Anterior cingulate cortex (tissue), 58 donors: ENCODE data around the gene EEF1A2.
"Not testable (repeated sequence)": the region's sequence is repeated elsewhere in the genome, so short reads cannot be mapped to it uniquely, and the experiment has no call there.

ENCODE experiments used
- DNase-seq, 58 donors: peaks; one replicate each; lab custom pipeline; 2025; lab: John Stamatoyannopoulos, UW

The EEF1A2 gene

DNA sequence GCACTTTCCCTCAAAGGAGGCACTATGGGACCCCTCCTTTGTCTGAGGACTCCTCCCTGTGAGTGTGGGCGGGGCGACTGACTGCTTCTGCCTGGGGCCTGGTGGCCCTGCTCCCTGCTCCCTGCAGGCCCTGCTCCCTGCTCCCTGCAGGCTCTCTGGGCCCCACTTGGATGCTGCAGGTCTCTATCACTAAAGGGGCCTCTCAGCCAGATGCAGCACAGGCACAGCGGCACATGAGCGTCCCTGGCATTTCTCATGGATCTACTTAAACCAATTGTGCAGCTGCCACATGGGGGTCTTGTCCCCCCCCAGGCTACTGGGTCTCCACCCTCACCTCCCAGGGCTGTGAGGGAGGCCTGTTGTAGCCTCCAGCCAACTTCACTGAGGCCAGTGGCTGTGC is 7.8 kb downstream of the EEF1A2 start:
- DNase-seq: no peak

DNA sequence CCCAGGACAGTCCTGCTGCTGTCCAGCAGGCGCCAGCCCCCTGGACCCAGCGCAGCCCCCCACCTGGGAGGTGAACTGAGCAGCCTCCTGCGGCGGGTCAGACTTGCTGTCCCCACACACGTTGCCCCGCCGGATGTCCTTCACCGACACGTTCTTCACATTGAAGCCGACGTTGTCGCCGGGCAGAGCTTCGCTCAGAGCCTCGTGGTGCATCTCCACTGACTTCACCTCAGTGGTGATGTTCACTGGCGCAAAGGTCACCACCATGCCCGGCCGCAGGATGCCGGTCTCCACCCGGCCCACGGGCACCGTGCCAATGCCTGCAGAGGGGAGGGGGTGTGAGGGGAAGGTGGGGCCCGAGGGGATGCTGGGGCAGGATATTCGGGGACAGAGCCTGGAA is 8.5 kb downstream of the EEF1A2 start:
- no peak for DNase-seq

DNA sequence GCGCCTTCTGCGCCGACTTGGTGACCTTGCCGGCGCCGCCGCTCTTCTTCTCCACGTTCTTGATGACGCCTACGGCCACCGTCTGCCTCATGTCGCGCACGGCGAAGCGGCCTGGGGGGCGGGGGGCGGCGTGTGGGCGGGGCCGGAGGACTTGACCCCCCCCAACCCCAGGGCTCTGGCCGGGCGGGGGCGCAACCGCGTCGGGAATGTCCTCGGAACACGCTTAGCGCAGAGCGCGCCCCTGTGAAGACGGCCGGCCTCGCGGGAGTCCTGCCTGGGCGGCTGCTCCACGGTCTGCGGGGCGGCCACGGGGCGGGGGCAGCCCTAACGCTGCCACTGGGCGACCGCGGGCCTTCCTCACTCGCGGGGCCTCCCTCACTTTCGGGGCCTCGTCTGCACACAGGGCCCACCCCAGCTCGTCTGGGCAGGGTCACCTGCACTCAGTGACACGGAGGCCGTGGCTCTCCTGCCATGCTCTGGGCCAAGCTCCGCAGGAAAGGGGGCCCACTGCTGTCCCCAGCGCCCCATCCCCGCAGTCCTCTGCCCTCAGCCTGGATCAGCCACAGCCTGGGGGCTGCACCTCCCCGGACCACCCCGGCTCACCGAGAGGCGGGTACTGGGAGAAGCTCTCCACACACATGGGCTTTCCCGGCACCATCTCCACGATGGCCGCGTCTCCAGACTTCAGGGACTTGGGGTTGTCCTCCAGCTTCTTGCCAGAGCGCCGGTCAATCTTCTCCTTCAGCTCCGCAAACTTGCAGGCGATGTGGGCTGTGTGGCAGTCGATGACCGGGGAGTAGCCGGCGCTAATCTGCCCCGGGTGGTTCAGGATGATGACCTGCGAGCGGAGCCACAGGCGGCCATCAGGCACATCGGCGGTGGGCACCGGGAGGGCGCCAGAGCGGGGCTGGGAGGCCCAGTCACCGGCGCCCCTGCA is 10.3 kb downstream of the EEF1A2 start:
- no peak for DNase-seq

DNA sequence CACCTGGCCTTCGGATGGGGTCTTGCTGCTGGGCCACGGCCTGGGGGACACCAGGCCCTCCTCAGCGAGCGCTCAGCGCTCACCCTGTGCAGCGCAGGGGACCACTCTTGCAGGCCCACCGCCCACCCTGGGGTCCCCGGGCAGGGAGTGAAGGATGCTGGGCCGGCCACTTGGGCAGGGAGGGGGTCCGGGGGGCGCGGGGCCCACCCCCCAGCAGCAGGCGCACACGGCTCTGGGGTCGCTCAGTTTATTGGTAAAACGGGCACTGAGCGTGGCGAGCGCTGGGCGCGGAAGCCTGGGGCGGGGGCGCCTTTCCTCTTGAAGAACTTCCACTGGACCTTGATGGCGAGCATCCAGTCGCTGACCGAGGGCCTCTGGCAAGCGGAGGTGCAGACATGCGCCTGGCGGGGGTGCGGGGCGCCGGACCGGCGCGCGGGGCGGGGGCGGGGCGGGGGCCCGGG is 11.1 kb downstream of the EEF1A2 start:
- DNase-seq: no peak

DNA sequence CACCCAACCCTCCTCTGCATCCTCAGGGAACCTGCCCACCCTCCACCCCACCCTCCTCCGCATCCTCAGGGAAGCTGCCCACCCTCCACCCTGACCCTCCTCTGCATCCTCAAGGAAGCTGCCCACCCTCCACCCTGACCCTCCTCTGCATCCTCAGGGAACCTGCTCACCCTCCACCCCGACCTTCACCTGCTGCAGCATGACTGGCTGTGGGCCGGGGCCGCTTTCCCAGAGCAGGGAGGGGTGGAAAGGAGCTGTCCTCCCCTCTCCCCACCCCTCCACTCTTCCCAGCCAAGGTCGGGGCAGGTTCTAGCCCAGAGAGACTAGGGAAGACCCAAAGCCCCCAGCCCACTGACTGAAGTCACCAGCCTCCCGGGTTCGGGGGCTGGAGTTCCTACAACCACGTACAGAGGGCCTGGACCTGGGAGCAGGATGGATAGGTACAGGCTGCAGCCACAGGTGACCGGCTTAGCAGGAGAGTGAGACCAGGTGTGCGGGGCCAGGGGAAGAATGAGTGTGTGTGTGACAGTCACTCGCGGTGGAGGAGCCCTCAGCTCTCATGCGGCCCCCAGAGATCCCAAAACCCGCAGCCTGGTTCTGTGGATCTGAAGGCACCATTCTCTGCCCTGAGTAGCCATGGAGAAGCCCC is 11.6 kb downstream of the EEF1A2 start:
- no peak for DNase-seq

DNA sequence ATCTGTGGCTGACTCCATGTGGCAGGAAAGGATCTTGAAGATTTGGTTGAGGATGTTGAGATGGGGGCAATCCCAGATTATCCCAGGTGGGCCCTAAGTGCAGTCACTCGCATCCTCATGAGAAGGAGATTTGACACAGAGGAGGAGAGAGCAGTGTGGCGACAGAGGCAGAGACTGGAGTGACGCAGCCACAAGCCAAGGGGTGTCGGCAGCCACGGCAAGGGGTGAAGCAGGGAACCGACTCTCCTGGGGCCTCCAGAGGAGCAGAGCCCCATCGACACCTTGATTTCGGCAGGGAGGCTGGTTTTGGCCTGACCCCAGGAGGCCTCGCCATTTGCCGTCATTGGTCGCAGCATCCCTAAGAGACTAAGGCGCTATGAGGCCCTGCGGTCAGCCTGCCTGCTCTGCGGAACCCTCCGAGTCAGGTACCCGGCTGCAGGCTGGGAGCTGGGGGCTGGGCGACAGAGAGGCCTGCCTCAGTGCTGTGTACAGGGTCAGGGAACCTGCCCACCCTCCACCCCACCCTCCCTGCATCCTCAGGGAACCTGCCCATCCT is 12.5 kb downstream of the EEF1A2 start:
- no peak for DNase-seq

DNA sequence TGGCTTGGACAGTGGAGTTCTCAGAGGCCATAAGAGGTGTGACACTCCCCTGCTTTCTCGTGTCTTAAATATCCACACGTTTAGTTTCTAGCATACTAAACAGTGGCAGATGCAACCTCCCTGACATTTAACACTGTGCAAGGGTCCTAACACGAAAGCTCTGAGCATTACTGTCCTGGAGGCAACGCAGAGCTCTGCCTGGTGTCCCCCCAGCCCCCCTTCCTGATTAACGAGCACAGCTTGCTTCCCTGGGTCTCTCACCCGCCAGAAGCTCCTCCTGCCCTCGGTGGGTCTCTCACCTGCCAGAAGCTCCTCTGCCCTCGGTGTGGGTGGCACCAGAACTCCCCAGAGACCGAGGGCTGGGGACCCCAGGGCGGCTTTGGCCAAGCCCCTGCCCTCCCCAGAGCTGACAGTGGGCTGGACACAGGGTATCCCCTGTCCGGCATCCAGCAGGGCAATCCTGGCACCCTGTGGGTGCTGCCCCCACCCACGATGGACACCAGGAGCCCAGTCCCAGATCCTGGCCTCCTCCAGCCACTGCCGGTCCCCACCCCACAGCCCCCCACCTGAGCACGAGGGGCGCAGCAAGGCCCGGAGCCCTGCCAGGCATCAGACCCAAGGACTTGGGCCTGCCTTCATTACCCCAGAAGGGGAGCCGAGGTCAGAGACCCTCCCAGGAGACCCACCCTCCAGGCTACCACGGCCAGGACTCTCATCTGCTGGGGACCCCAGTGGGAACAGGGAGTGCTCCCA is 14.1 kb downstream of the EEF1A2 start:
- no peak for DNase-seq

DNA sequence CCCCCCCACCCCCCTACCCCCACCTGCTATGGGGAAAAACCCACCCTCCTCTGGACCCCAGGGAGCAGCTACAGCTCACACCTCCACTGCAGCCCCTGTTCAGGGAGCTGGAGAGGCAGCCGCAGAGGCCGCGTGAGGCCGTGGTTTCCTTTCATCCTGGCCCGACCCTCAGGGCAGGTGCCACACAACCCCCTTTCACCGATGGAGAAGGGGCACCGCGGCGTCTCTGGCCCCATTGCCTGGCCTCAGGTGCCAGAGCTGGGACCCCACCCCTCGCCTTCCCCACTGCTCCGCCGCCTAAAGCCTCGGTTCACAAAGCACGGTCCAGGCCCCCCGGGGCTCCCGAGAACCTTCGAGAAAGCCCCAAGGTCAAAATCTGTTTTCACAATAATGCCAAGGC is 14.6 kb downstream of the EEF1A2 start:
- no peak for DNase-seq

DNA sequence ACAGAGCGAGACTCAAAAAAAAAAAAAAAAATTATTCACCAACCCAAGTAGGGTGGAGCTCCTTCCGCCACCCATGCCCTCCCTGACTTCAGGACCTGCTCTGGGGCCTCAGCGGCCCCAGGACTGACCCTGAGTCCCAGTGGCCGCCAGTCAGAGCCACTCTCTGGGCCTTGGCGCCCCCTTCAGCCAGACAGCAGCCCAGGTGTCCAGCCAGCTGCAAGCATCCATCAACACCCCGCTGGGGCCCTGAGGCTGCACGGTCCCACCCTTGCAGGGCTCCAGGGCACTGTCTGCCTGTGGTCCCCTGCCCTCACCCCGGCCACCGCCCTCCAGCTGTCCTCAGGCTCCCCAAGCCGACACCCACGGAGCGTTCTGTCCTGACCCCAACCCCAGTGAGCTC is 15.0 kb downstream of the EEF1A2 start:
- no peak for DNase-seq

DNA sequence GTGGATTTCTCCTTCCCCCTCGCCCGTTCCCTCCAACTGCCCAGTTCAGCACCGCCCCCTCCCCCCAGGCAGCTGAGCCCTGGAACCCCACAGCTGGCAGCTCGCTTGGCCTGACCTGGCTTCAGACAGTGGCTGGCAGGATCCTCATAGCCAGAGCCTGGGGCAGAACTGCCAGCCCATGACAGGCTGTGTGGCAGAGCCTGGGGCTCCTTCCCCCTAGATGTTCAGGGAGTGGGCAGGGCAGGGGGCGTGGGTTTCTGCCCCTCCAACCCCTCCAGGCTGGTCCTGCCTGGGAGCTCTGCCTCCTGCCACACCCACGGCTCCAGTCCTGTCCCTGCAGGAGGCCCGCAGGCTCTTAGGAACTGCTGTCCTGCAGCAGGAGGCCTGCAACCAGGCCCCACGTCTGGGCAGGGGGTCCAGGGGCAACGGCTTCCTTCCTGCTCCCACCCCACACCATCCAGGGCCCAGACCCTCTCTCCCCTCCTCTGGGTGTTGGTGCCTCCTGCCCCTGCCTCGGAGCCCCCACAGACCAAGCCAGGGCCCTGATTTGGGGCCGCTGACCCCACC is 16.8 kb downstream of the EEF1A2 start:
- DNase-seq: no peak

DNA sequence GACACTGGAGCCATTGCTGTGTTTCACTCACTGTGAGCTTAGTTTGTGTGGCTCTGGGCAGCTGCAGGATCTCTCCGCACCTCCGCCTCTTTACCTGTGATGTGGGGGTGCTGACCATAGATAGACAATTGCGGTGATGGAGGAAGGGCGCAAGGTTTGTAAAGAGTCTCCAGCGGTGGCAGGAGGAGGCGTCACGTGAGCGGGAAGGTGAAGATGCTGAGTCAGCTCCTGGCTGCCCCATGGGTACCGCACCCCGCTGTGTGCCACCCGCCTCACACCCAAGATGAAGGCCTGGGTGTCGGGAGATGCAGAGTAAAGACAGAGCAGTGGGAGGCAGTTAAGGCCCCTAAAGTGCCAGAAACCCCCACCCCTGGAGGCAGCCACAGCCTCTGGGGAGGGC is 17.4 kb downstream of the EEF1A2 start:
- no peak for DNase-seq

DNA sequence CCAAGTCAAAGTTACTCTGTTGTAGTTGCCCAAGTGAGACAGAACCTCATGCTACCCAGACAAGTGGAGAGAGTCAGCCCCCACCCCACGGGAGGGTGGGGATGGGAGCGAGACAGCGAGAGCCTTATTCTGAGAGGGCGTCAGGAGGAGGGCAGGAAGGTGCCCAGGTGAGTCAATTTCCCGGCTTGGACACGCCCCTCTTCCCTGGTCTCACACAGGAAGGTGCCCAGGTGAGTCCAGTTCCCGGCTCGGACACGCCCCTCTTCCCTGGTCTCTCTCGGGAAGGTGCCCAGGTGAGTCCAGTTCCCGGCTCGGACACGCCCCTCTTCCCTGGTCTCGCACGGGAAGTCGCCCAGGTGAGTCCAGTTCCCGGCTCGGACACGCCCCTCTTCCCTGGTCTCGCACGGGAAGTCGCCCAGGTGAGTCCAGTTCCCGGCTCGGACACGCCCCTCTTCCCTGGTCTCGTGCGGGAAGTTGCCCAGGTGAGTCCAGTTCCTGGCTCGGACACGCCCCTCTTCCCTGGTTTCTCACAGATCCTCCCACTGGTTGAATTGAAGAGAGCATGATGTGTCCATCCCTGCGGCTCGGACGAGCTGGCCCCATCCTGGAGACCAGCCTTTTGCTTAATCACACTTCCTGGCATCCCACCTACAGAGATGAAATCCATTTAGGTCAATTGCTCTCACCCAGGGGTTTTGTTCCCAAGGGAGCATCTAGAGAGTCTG is 19.0 kb downstream of the EEF1A2 start:
- not testable (repeated sequence) for DNase-seq

DNA sequence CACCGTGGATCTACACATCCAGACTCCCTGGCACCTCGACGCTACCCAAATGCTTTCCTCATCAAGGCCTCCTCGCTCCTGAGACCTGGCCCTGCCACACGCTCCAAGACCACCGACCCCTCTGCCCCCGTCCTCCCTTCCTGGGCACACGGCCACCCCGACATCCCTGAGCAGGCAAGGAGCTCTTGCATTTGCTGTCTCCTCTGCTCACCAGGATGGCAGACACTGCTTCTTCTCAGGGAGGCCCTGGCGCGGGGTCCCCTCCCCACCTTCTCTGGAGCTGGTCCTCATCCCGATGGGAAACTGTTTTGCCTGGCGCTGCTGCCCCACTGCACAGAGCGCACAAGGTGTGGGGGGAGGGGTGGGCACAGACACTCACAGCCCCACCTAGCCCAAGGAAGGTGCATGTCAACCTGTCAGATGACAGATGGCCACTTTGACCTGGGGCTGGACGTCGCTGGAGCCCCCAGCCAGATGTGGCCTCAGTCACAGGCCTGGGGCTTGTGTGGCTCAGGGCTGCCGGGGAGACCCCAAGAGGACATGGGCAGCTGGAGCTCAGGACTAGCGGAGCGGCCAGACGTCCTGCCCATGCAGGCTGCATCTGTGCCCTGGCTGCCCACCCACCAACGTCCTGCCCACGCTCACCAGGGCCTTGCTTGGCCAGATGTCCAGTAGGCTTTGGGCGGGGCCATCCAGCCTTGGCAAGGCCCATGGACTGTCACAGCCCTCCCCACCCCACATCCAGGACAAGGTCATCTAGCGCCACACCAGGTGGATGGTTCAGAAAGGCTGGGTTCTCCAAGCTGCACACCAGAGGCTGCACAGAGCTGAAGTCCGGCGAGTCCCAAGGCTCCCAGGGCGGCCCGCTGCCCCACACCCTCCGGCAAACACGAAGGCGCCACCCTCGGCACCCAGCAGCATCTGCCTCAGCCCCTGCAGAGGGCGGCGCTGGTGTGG is 20.3 kb downstream of the EEF1A2 start:
- DNase-seq: no peak

DNA sequence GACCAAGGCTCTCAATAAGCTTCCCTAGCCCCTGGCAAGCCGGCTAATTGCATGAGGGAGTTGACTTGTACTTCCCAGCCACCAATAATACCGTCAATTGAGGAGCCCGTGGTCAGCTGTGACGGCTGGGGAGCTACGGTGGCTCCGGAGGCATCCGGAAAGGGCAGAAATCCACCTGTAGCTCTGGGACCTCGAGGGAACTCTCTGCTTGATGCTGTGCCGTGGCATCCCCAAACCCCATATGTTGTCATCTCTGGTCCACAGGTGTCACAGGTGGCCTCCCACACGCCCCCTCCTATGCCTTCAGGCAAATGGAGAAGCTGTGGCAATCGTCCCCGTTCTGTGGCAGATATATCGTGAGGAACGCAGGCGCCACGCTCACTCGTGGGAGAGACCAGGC is 20.9 kb downstream of the EEF1A2 start:
- DNase-seq: no peak

DNA sequence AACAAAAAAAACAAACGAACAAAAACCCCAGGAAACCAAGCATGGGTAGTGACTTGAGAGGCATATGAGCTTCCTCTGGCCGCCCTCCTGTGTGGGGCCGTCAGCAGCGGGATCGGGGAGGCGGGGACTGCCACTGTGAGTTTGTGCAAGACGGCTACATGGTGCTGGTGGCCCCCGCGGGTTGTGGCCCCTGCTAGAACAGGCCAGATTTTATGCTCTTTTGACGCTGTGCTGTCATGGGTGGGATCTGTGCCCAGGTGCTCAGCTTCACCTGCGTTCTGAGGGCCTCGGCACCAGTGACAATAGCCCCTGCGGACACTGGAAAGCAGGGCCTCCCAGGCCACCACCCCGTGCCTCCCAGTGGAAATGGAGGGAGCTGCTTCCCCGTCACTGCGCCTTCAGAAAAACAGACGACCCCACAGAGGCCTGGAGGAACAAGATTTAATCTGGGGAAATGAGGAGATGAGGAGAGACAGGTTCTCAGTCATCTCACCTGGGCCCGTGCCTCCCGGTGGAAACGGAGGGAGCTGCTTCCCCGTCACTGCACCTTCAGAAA is 21.7 kb downstream of the EEF1A2 start:
- no peak for DNase-seq

DNA sequence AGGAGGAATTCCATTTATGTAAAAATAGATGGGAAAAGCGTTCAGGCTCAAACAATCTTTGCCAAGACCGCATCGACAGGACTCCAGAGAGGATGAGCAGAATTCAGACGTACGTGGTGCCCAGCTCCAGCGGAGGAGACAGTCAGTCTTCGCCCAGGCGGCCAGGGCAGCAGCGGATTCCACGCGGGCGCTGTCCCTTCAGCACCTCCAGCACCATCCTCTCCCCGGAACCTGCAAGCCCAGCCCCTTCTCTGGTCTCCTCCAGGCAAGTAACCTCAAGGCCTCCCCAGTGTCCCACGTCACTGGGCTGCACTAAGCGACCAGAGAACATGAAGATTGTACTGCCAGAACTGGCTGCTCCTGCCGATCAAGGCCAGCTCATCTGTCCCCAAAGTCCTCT is 23.7 kb downstream of the EEF1A2 start:
- no peak for DNase-seq

DNA sequence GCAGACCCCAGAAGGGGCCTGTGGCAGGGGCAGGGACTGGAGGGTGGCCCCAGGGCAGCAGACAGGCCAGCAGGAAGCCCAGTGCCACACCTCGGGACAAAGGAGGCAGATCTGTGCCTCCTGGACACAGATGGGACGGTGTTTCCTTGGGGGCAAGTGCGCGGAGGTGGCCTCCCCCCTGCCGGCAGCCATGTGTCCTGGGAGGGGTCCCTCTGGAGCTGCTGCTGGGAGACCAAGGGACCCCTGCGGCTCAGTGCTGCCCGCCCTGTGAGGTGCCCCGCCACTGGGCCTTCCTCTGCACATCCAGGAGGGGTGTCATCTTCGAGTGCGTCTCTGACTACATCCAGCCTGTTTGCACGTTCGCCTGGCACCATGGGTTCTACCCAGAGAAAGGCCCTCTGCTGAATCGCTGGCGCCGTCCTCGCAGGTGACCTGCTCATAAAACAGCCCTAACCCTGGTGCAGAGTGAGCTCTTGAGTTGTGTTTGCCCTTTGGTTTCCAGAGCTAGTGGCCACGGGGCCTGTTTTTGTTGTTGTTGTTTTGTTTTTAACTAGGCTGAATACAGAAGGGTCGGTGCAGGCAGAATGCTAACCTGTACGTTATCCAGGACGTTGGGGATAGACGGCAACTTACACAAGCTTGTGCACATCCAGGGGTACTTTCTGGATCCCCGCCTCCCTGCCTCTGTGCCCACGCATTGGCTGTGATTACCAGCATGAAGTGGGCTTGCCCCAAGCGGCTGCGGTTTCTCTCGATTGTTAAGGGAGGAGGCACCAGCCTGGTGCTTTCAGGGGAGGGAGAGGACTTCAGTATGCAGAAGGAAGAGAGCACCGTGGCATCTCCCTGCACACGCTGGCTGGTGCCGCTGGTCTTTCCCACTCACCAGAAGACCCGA is 25.1 kb downstream of the EEF1A2 start:
- peak in 9 of 58 donors; percentile 18 to 61 (median 31) for DNase-seq
